CD1c-positive myeloid dendritic cell (primary cell): ENCODE results near the gene ERP44.
"Not testable (repeated sequence)": the region's sequence is repeated elsewhere in the genome, so short reads cannot be mapped to it uniquely, and the experiment has no call there.

Source experiments
- DNase-seq: peaks from one replicate; pipeline ENCODE4 v3.0.0-alpha.2; 2016; ENCODE audit errors: extremely low spot score

The ERP44 gene

GRCh38 chr9:100067990-100068389 is 30.8 kb downstream of the ERP44 start:
- DNase-seq: not testable (repeated sequence)

GRCh38 chr9:100066539-100066938 is 32.3 kb downstream of the ERP44 start:
- DNase-seq: peak; percentile 27

- DNase-seq: no peak
Observed at GRCh38 chr9:100064872-100065581, 33.8 kb downstream of the ERP44 start.

GRCh38 chr9:100063185-100063584 is 35.6 kb downstream of the ERP44 start:
- no peak for DNase-seq

- not testable (repeated sequence) for DNase-seq
Observed at GRCh38 chr9:100062683-100063082, 36.1 kb downstream of the ERP44 start.

- DNase-seq: peak; percentile 5
Observed at GRCh38 chr9:100058699-100059579, 39.9 kb downstream of the ERP44 start.

DNA sequence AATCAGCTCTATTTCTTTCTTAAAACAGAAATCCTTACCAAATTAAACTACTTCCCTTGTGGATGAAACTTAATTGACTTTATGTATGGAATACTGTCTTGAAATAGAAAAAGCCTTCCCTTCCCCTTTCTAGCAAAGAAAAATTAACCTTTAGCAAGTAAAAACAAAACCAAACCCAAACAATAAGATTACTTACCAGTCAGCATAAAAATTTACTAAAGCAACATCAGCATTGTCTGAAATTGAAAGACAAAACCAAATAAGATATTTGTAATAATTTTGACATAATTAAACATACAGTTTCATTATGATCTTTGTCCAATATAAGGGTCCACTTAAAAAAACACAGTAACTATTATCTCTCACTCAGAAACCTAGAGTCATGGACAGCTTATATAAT is 41.2 kb downstream of the ERP44 start:
- DNase-seq: no peak

DNA sequence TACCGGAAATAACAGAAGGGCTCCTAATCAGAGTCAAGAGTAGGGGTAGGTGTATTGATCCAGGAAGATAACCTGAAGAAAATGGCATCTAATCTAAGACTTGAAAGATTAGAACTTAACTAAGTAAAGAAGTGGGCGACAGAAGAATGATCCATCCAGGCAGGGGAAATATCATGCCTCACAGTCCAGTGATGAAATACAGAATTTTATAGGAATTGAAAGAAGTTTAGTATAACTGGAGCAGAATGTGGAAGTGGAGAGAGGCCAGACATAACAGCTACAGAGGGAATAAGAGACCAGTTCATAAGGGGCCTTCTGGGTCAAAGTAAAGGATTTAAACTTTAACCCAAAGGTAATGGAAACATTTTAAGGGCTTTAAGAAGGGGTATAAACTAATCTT is 42.2 kb downstream of the ERP44 start:
- peak; percentile 34 for DNase-seq

- peak; percentile 28 for DNase-seq
Observed at GRCh38 chr9:100052375-100052774, 46.4 kb downstream of the ERP44 start.

- no peak for DNase-seq
Observed at GRCh38 chr9:100049551-100049950, 49.2 kb downstream of the ERP44 start.

DNA sequence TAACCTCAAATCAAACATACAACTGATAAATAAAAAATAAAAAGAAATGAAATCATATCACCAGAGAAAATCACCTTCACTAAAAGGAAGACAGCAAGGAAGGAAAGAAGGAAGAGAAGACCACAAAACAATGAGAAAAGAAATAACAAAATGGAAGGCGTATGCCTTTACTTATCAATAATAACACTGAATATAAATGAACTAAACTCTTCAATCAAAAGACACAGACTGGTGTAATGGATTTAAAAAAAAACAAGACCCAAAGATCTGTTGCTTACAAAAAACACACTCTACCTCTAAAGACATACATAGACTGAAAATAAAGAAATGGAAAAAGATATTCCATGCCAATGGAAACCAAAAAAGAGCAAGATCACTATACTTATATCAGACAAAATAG is 60.3 kb downstream of the ERP44 start:
- no peak for DNase-seq

- no peak for DNase-seq
Observed at GRCh38 chr9:100033877-100034551, 64.8 kb downstream of the ERP44 start.

- DNase-seq: no peak
Observed at GRCh38 chr9:100030548-100030947, 68.3 kb downstream of the ERP44 start.

- DNase-seq: no peak
Observed at GRCh38 chr9:100029251-100029650, 69.5 kb downstream of the ERP44 start.

DNA sequence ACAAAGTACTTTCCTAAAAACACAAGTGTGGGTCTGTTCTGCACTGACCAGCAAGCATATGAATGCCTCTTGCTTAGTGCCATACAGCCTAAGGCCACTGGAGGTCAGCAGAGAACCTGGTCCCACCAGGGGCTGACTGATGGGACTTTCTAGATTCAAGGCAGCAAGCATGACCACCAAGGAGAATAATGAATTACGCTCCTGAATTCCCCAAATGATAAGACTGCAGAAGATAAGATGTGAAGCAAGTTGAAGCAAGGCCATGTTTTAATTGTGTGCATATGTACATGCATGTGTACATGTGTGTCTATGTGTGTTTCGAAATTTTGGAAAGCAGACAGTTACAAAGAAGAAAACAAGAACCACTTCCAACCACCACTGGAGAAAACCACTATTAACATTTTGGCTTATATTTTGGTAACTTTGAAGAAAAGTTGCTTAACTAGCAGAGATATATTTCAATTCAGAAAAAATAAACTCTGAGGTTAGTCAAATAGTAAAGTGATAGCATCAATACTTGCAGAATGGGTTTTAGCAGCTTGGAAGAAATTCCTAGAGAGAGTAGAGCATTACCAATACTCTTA is 70.5 kb downstream of the ERP44 start:
- DNase-seq: peak; percentile 67

- DNase-seq: no peak
Observed at GRCh38 chr9:100027543-100027942, 71.3 kb downstream of the ERP44 start.

- no peak for DNase-seq
Observed at GRCh38 chr9:100021931-100022330, 76.9 kb downstream of the ERP44 start.

GRCh38 chr9:100020121-100020795 is 78.5 kb downstream of the ERP44 start:
- DNase-seq: no peak

DNA sequence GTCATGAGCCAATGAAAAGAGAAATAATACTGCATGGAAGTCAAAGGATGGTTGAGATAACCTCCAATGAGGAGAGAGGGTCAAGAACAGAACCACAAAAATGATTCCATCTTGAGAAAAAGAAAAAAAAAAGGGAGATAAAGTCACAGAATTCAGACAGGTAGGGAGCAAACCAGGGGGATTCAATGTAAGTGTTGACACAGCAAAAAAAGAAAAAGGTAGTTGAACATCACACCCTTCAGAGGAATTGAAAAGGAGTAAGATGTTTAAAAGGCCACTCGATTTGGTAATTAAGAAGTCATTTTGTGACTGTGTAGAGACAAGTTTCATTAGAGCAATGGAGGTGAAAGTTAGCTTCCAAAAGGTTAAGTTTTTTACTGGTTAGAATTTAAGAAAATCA is 79.3 kb downstream of the ERP44 start:
- no peak for DNase-seq

DNA sequence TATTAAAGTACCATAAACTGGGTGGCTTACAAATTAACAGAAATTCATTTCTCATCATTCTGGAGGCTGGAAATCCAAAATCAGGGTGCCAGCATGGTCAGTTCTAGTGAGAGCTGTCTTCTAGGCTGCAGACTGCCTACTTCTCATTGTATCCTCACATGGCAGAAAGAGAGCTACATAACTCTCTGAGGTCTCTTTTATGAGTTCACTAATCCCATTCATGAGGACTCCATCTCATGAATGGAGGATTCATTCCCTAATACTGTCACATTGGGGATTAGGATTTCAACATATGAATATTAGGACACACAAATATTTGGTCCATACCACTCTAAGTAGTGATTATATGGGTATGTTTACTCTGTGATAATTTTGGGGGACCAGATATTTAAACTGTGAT is 84.0 kb downstream of the ERP44 start:
- no peak for DNase-seq

DNA sequence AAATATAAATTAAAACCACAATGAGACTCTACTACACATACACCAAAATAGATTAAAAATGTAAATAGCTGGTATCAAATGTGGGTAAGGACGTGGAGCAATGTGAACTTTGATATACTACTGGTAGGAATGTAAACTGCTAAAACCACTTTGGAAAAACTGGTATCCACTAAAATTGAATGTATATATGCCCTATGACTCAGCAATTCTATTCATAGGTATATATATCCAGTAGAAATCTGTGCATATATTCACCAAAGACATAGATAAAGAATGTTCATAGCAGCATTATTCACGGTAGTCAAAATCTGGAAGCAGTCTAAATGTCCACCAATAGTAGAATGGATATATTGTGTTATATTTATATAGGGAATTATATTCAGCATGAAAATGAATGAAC is 85.2 kb downstream of the ERP44 start:
- DNase-seq: no peak

DNA sequence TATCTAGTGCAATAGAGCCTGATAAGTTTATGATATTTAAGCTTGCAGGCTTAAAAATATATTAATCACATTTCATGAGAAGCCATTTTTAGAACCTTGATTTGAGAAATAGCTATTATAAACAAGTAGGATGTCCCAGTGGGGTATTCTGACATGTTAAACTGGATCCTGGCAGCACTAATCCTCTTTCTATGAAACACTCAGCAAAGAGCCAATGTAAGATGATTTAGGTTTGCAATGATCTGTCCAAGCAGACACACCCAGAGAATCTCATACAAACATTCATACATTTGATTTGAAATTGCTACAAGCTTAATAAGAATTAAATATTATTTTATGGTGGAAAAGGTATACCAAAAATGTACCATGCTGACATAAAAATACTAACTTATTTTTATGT is 86.5 kb downstream of the ERP44 start:
- DNase-seq: no peak
